Activated naive CD4-positive, alpha-beta T cell treated with anti-CD3 and anti-CD28 coated beads, Interleukin-2, amount 50 U/mL, for 24 hours (primary cell): ENCODE results near the gene DLST.

ENCODE experiments used
- H3K27ac Mint-ChIP-seq: one replicate; pipeline ENCODE4 v1.8.0; 2021; ENCODE audit warnings: mild to moderate bottlenecking, mixed read lengths
- H3K27me3 Mint-ChIP-seq: one replicate; pipeline ENCODE4 v1.8.0; 2021; ENCODE audit warnings: mixed read lengths
- H3K36me3 Mint-ChIP-seq: one replicate; pipeline ENCODE4 v1.8.0; 2021; ENCODE audit warnings: mixed read lengths
- H3K4me1 Mint-ChIP-seq: one replicate; pipeline ENCODE4 v1.8.0; 2021; ENCODE audit warnings: mixed read lengths
- H3K4me3 Mint-ChIP-seq: one replicate; pipeline ENCODE4 v1.8.0; 2021; ENCODE audit warnings: mild to moderate bottlenecking, mixed read lengths
- H3K9me3 Mint-ChIP-seq: one replicate; pipeline ENCODE4 v1.8.0; 2021; ENCODE audit warnings: mixed read lengths

The DLST gene

DNA sequence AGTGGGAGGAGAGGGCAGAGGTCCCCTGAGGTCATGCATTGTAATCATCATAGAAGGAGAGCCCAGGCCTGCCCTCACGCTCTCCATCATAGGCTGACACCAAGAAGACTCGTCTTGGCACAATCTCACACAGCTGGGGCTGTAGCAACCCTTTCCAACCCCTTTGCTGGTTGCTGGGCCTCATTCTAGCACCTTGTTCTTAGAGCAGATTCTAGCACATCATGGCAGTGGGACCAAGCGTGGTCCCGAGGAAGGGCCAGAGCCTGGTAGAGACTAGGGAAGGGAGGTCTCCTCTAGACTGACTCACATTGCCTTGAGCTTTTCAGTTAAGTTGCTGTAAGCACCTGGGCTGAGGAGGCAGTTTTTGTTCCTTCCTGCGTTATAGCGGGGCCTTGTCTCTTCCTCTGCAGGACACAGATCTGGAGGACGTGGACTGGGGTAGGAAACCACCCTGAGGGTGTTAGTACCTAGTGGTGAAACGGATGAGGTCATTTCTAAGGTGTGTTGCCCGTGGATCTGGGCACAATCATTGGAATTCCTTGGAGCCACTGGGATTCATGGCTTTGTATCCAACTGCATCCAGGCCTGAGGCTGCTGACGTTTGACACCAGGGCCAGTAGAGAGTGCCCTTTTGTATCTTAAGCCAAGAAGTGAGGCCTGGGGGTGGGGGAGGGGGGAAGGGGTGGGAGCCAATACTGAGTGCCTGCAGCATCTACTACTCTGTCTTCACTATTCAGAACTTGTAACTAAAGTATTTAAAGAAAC is 21.4 kb downstream of the DLST start:
- Mint-ChIP-seq H3K27me3 (no peaks in the 10 kb centered on the region), H3K4me1 (peaks cover 5% of the 10 kb centered on the region), H3K27ac (peak overlapping the region; percentile 26), H3K9me3 (no peaks in the 10 kb centered on the region), H3K4me3 (no peak overlapping the region), H3K36me3 (peaks cover 17% of the 10 kb centered on the region)

DNA sequence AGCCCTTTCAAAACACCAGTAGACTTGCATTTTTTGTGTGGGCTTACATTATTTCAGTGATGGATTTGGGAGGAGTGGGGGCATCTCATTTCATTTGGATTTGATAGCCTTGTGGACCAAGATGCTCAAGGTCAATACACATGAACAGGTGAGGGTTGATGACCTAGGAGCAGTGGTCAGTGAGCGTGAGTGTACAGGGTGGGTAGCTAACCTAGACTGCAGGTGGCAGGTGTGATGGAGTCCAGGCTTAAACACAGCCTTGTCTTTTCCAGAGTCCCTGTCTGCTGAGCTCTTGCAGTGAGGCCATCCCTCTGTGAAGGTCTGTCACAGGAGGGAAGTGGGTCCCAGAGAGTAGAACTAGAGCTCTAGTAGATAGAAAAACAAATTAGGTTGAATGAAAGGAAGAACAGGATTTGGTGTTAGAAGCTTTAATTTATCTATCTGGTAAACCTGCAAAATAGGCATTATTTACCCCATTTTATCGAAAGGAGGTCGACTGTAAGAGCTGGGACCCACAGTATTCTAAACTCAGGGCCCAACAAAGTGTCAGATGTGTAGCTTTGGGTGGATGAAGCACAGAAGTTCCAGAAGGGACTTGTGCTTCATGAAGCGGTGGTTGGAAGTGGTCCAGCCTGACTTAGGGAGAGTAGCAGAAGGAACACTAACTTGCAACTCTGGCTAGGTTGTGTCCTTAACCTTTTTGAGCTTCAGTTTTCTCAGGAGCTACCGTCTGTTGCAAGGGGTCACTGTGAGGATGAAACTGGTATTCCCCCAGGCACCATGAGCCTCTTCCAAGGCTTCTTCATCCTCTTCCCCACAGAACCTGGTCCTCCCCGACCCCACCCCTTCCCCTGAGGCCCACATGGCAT is 23.2 kb downstream of the DLST start:
- H3K36me3 Mint-ChIP-seq: peaks cover 7% of the 10 kb centered on the region
- peaks cover 5% of the 10 kb centered on the region for H3K4me1 Mint-ChIP-seq
- H3K27me3 Mint-ChIP-seq: no peaks in the 10 kb centered on the region
- no peaks in the 10 kb centered on the region for H3K9me3 Mint-ChIP-seq
- H3K27ac Mint-ChIP-seq: peak overlapping the region; percentile 90
- H3K4me3 Mint-ChIP-seq: no peak overlapping the region

DNA sequence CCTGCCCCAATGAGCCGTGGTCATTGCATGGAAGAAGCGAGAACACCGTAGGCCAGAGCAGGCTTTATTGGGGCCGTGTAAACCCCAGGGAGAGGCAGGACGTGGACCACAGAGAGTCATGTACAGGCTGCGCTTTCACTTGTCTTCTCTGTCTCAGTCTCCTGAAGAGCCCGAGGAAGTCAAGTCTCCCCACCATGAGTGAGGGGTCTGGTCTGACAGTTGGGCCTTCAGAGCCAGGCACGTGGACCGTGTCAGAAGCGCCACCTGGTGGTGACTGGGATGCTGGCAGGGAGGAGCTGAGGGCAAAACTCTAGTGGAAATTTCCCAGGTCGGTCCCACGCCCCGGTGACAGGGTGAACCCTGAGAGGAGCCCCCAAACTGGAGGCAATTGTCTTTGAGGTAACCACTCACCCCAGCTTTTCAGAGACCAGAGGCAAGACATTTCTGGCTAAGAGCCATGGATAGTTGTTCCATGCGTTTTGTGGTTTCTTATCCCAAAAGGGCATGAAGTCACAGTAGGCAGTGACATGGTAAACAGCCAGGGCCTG is 24.0 kb downstream of the DLST start:
- H3K27me3 Mint-ChIP-seq: no peaks in the 10 kb centered on the region
- peaks cover 3% of the 10 kb centered on the region for H3K36me3 Mint-ChIP-seq
- no peak overlapping the region for H3K4me3 Mint-ChIP-seq
- peak overlapping the region; percentile 55 for H3K27ac Mint-ChIP-seq
- H3K4me1 Mint-ChIP-seq: peaks cover 5% of the 10 kb centered on the region
- H3K9me3 Mint-ChIP-seq: no peaks in the 10 kb centered on the region

DNA sequence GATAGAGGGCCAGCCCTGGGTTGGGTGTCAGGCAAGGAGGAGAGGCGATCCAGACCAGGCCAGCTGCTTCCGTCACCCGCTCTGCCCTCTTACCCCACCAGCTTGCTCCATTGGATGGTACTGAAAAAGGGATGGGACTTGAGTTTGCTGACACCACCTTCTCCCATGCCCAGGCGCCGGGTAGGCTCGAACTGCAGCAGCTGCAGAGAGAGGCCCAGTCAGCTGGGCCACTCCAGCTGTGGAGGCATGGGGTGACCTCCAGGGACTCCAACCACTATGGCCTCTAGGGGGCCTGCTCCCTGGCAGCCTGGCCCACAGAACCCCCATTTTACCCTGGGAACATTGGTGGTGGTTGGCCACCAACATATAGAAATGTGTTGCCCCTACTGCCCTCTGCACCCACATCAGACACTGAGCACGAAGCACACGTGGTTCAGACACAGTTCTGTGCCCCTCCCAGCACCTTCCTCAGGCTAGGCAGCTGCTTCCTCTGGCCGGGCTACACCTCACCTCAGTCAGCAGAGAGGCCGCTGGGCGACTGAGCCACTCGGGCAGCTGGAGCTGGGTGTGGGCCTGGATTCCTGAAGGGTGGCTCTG is 25.3 kb downstream of the DLST start:
- Mint-ChIP-seq H3K27ac (no peak overlapping the region), H3K36me3 (peaks cover 3% of the 10 kb centered on the region), H3K4me1 (peaks cover 5% of the 10 kb centered on the region), H3K27me3 (no peaks in the 10 kb centered on the region), H3K4me3 (no peak overlapping the region), H3K9me3 (no peaks in the 10 kb centered on the region)

DNA sequence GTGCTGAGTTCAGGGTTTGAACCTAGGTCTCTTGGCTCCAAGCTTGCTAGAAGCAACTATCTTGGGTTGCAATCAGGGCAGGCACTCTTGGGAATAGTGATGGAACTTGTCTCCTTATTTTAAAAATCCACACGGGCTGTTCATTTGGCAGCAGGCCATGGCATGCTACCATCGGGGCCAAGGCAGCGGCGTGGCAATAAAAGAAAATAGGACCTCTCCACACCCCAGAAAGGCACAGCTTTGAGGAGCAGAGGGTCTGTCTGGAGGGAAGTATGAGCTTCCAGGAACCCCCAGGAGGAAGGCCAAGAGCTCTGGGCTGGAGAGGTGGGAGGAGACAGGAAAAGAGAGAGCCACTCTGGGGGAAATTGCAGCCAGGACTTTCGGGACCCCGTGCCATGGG is 26.0 kb downstream of the DLST start:
- Mint-ChIP-seq H3K27me3 (no peaks in the 10 kb centered on the region), H3K9me3 (no peaks in the 10 kb centered on the region), H3K36me3 (peaks cover 3% of the 10 kb centered on the region), H3K27ac (no peak overlapping the region), H3K4me3 (no peak overlapping the region), H3K4me1 (peaks cover 5% of the 10 kb centered on the region)

GRCh38 chr14:74908861-74909341 is 27.2 kb downstream of the DLST start:
- no peaks in the 10 kb centered on the region for H3K27me3 Mint-ChIP-seq
- peaks cover 5% of the 10 kb centered on the region for H3K4me1 Mint-ChIP-seq
- H3K27ac Mint-ChIP-seq: no peak overlapping the region
- no peaks in the 10 kb centered on the region for H3K9me3 Mint-ChIP-seq
- no peak overlapping the region for H3K4me3 Mint-ChIP-seq
- no peaks in the 10 kb centered on the region for H3K36me3 Mint-ChIP-seq

DNA sequence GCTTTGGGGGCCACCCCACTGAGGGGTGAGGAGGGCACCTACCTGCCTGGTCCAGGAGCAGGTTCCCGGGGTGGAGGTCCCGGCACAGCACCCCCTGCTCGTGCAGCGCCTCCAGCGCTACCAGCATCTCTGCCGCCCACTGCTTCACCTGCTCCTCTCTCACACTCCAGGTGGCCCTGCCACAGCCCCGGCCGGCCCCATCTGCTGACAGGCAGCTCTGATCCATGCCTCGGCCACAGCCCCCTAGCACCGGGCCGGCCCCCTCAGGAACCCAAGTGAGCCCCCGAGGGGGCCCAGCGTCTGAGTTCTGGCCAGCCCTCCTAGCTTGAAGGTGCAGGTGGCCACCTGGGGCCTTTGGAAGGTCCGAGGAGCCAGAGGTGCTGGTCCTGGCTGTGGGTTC is 27.8 kb downstream of the DLST start:
- Mint-ChIP-seq H3K27ac (no peak overlapping the region), H3K4me3 (no peak overlapping the region), H3K9me3 (no peaks in the 10 kb centered on the region), H3K27me3 (no peaks in the 10 kb centered on the region), H3K36me3 (no peaks in the 10 kb centered on the region), H3K4me1 (peaks cover 4% of the 10 kb centered on the region)

DNA sequence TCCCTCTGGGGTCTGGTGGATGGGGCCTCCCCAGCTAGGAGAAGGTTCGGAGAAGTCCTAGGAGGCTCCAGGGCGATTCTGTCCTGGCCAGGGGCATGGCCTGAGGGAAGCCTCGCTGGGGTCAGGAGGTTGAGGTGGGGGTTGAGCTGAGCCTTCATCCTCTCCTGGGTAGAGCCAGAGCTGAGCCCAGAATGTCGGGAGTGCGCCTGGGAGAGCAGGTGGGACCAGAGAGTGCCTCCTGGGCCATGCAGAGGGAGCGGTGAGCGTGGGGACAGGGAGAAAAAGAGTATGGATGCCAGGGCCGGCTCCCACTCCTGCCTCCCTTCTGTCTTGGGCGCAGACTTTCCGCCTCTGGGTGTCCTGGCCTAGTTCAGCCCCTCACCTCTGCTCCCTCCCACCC is 28.2 kb downstream of the DLST start:
- no peaks in the 10 kb centered on the region for H3K9me3 Mint-ChIP-seq
- no peak overlapping the region for H3K27ac Mint-ChIP-seq
- H3K27me3 Mint-ChIP-seq: no peaks in the 10 kb centered on the region
- H3K4me3 Mint-ChIP-seq: no peak overlapping the region
- no peaks in the 10 kb centered on the region for H3K36me3 Mint-ChIP-seq
- H3K4me1 Mint-ChIP-seq: peaks cover under 1% of the 10 kb centered on the region

GRCh38 chr14:74910556-74910955 is 28.8 kb downstream of the DLST start:
- Mint-ChIP-seq H3K4me1 (no peaks in the 10 kb centered on the region), H3K36me3 (no peaks in the 10 kb centered on the region), H3K27me3 (no peaks in the 10 kb centered on the region), H3K4me3 (no peak overlapping the region), H3K27ac (no peak overlapping the region), H3K9me3 (no peaks in the 10 kb centered on the region)

- H3K9me3 Mint-ChIP-seq: no peaks in the 10 kb centered on the region
- H3K27me3 Mint-ChIP-seq: no peaks in the 10 kb centered on the region
- H3K27ac Mint-ChIP-seq: no peak overlapping the region
- H3K4me1 Mint-ChIP-seq: no peaks in the 10 kb centered on the region
- peaks cover 3% of the 10 kb centered on the region for H3K36me3 Mint-ChIP-seq
- H3K4me3 Mint-ChIP-seq: no peak overlapping the region
Observed at GRCh38 chr14:74911221-74911620, 29.5 kb downstream of the DLST start.

DNA sequence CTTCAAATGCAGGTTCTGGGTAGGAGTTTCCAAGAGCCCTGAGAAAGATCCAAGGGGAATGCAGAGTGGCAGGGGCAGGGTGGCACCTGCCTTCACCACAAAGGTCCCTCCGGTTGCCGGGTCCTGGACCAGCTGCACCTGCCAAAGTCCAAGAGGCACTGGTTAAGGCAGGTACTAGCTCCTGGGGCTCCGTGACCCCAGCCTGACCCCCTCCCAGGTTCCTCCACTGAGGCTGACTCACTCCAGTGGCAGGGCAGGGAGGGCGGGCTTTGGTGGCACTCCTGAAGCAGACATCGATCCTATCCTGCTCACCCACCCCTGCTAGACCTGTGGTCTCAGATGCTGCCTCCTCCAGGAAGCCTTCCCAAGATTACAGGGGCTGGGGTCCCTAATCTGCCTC is 30.0 kb downstream of the DLST start:
- H3K9me3 Mint-ChIP-seq: no peaks in the 10 kb centered on the region
- H3K27me3 Mint-ChIP-seq: no peaks in the 10 kb centered on the region
- H3K4me1 Mint-ChIP-seq: no peaks in the 10 kb centered on the region
- H3K36me3 Mint-ChIP-seq: peaks cover 3% of the 10 kb centered on the region
- H3K27ac Mint-ChIP-seq: no peak overlapping the region
- H3K4me3 Mint-ChIP-seq: no peak overlapping the region

DNA sequence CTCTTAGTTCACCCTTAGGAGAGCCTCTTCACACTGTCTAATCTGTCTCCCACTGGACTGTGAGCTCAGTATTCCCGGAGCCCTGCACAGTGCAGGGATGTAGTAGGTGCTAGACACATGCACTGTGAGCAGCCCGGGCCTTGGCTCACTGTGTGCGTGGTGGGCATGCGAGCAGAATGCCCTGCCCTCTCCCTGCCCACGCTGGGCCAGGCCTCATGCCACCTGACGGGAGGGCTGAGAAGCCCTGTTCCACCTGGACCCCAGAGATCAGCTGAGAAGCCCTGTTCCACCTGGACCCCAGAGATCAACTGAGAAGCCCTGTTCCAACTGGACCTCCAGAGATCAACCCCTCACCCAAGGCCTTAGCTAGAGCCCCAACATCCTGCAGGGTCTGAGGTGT is 30.4 kb downstream of the DLST start:
- no peaks in the 10 kb centered on the region for H3K27me3 Mint-ChIP-seq
- H3K36me3 Mint-ChIP-seq: peaks cover 3% of the 10 kb centered on the region
- no peak overlapping the region for H3K27ac Mint-ChIP-seq
- no peaks in the 10 kb centered on the region for H3K9me3 Mint-ChIP-seq
- H3K4me3 Mint-ChIP-seq: no peak overlapping the region
- H3K4me1 Mint-ChIP-seq: no peaks in the 10 kb centered on the region

GRCh38 chr14:74912801-74913200 is 31.1 kb downstream of the DLST start:
- Mint-ChIP-seq H3K27ac (no peak overlapping the region), H3K36me3 (peaks cover 3% of the 10 kb centered on the region), H3K4me3 (no peak overlapping the region)

DNA sequence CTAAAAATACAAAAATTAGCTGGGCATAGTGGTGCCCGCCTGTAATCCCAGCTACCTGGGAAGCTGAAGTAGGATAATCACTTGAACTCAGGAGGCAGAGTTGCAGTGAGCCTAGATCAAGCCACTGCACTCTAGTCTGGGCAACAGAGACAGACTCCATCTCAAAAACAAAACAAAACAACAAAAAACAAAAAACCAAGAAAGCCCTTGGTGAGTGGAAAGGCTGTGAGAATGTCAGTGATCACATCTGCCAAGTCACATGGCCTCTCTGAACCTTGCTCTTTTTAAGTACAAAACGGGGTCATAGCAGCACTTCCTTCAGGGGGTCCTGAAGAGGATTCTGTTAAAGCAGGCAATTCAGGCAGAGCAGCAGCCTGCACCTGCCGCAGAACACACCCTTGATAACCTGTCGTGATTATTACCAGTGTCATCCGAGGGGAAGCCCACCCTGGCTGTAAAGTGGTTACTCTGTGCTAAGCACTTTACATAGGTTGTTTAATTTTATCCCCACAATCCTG is 31.7 kb downstream of the DLST start:
- H3K27ac Mint-ChIP-seq: no peak overlapping the region
- H3K4me3 Mint-ChIP-seq: no peak overlapping the region
- H3K9me3 Mint-ChIP-seq: no peaks in the 10 kb centered on the region
- H3K27me3 Mint-ChIP-seq: no peaks in the 10 kb centered on the region
- H3K4me1 Mint-ChIP-seq: no peaks in the 10 kb centered on the region
- H3K36me3 Mint-ChIP-seq: peaks cover 3% of the 10 kb centered on the region

More at GRCh38 chr14:74912801-74913200, 31.1 kb downstream of the DLST start:
- Mint-ChIP-seq H3K27me3 (no peaks in the 10 kb centered on the region), H3K4me1 (no peaks in the 10 kb centered on the region), H3K9me3 (no peaks in the 10 kb centered on the region)

GRCh38 chr14:74913986-74914573 is 32.4 kb downstream of the DLST start:
- Mint-ChIP-seq H3K9me3 (no peaks in the 10 kb centered on the region), H3K4me1 (no peaks in the 10 kb centered on the region), H3K27me3 (no peaks in the 10 kb centered on the region), H3K4me3 (no peak overlapping the region), H3K27ac (no peak overlapping the region), H3K36me3 (peaks cover 3% of the 10 kb centered on the region)
